ENCODE results near the gene CFAP410.
A peak's percentile ranks its signal among the peaks of the same experiment; 100 is the strongest.
"Not testable (repeated sequence)": the region's sequence is repeated elsewhere in the genome, so short reads cannot be mapped to it uniquely, and the experiment has no call there.

CFAP410 gene

DNA sequence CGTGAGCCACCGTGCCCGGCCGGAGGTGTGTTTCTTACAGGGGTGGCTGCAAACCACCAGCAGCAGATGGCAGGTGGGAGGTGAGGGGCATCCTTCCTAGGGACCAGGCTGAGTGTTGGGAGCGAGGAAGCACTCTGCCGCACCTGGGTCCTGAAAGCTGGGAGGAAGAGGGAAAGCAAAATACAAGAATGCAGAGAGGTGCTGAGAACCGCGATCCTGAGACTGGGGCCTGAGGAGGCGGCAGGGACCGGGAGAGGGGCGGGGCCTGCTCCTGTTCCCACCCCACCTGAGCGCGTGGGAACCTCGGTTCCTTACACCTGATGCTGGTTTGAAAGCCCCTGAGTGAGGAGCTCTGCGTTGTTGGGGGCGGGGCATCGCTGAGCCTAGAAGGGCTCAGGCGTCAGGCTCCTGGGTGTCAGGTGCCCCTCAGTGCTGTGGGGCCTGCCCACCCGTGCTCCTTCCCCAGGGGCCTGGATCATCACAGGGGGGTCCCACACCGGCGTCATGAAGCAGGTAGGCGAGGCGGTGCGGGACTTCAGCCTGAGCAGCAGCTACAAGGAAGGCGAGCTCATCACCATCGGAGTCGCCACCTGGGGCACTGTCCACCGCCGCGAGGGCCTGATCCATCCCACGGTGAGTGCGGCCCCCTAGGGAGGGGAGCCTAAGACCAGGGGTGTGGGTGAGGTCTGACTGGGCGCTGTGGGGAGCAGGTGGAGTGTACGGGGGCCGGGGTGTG, 29.7 kb upstream of the CFAP410 start:
- DNase-seq = peak; percentile 11

- peak; percentile 12 for DNase-seq
Observed at GRCh38 chr21:44366586-44367211, 27.5 kb upstream of the CFAP410 start.

- peak; percentile 11 for DNase-seq
Observed at GRCh38 chr21:44365967-44366585, 26.9 kb upstream of the CFAP410 start.

GRCh38 chr21:44365251-44365966, 26.2 kb upstream of the CFAP410 start:
- DNase-seq = peak; percentile 16

GRCh38 chr21:44364151-44365053, 25.2 kb upstream of the CFAP410 start:
- DNase-seq = peak; percentile 11

DNA sequence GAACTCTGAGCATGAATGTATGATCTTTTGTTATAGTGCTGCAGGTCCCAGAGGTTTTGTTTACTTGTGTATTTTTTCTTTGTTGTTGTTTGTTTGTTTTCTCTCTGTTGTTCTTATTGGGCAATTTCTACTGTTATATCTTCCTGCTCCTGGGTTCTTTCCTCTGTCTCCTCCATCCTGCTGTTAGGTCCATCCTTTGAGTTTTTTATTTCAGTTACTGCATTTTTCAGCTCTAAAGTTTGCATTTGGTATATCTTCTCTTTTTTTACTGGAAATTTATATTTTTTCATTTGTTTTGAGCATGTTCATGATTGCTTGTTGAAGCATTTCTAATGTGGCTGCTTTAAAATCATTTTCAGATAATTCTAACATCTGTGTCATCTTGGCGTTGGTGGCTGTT, 24.1 kb upstream of the CFAP410 start:
- DNase-seq = no peak

DNA sequence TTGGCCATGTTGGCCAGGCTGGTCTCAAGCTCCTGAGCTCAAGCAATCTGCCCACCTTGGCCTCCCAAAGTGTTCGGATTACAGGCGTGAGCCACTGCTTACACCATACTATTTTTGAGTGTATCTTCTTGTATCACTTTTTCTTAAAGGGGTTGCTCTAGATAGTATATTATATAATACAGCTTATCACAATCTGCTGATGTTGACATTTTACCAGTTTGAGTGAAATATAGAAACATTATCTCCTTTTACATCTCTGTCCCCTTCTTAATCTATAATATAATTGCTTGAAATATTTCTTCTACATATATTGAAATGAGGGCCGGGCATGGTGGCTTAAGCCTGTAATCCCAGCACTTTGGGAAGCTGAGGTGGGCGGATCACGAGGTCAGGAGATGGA, 22.7 kb upstream of the CFAP410 start:
- not testable (repeated sequence) for DNase-seq

DNA sequence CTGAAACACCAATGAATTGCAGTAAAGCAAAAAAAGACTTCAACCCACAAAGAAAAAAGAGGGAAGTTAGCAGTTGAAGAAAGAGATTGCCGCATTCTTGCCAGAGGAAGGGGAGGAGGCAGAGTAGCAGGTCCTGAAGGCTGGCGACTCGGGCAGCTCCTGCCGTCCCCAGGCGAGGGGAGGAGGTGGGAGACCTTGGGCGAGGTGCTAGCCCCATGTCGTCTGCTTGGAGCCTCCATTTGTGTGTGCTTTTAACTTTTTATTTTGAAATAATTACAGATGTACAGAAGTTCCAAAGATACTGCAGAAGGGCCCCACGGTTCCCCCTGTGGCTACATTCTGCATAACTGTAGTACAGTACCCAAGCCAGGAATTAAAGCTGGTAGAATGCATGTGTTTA, 21.0 kb upstream of the CFAP410 start:
- peak; percentile 24 for DNase-seq

DNA sequence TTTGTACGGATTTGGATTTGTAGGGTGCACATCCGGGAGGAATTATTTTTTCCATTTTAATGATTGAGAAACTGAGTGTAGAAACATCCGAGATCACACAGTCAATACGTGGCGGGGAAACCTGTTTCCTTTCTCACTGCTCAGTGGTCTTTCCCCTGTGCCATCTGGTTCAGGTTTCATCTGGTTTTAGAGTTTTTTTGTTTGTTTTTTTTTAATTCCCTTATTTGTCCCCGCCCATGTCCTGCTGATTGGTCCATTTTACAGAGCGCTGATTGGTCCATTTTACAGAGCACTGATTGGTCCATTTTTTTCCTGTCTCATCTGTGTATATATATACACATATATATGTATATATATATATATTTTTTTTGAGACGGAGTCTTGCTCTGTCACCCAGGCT, 20.2 kb upstream of the CFAP410 start:
- DNase-seq = no peak

- peak; percentile 53 for DNase-seq
Observed at GRCh38 chr21:44357064-44357837, 18.1 kb upstream of the CFAP410 start.

DNA sequence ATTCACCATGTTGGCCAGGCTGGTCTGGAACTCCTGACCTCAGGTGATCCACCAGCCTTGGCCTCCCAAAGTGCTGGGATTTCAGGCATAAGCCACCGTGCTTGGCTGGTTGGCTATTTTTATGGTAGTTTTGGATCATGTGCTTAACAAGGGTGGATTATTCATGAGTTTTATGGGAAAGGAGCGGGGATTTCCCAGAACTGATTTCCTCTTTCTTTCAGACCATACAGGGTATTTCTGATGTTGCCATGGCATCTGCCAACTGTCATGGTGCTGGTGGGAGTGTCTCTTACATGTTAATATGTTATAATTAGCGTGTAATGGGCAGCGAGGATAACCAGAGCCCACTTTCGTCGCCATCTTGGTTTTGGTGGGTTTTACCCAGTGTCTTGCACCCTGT, 17.4 kb upstream of the CFAP410 start:
- DNase-seq = no peak

DNA sequence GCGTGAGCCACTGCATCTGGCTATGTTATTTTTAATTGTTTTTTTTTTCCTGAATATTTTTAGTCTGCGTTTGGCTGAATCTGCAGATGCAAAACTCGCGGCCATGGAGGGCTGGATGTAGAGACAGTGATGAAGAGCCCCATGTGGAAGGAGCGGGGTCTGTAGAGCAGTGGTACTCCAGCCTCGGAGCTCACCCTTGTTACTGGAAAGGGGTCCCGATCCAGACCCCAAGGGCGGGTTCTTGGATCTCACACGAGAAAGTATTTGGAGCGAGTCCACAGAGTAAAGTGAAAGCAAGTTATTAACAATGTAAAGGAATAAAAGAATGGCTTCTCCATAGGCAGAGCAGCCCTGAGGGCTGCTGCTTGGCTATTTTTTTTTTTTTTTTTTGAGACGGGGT, 17.0 kb upstream of the CFAP410 start:
- no peak for DNase-seq

GRCh38 chr21:44354775-44355771, 15.9 kb upstream of the CFAP410 start:
- DNase-seq = no peak

- DNase-seq = no peak
Observed at GRCh38 chr21:44354001-44354405, 14.8 kb upstream of the CFAP410 start.

DNA sequence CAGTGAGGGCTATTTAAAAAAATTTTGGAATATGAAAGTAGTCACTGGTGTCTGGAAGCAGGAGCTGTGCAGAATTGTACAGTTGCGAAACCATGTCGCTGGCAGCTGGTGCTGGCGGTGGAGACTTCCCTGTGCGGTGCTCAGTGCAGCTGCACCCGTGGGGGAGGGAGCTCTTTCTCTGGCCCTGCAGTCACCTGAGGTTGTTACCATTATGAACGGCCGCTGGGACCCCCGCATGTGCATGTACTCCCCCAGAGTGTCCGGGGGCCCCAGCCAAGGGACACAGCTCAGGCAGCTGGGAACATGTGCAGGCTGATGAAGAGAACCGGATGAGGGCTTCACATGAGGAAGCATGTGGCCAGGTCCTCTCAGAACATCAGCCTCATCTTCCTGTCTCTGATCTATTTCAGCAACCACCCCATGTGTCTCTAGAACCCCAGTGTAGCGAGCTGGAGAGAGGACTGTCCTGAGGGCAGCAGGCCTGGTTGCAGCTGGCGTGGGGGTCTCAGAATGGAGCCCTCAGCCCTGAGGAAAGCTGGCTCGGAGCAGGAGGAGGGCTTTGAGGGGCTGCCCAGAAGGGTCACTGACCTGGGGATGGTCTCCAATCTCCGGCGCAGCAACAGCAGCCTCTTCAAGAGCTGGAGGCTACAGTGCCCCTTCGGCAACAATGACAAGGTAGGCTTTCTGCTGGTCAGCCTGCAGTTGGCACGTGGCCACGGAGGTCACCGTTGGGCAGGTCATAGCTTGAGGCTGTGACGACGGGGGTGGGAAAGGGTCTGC, 14.2 kb upstream of the CFAP410 start, which contains the start of gene TRPM2:
TSS of gene TRPM2 (plus strand) at position 431 of the 780 bp plus-strand sequence. CDS start at position 511, 80 bp downstream.
- peak; percentile 80 for DNase-seq

- DNase-seq = no peak
Observed at GRCh38 chr21:44352253-44352860, 13.2 kb upstream of the CFAP410 start.

GRCh38 chr21:44351535-44352252, 12.5 kb upstream of the CFAP410 start:
- no peak for DNase-seq
